ENCODE data around the gene NID2. TPM values are rescaled to one million over a fixed set of nuclear protein-coding genes. Genes with fewer than 3 reads are reported as not detected.

NID2 gene
- polyA plus RNA-seq, 4 donors = 103 to 133 (median 112) TPM

DNA sequence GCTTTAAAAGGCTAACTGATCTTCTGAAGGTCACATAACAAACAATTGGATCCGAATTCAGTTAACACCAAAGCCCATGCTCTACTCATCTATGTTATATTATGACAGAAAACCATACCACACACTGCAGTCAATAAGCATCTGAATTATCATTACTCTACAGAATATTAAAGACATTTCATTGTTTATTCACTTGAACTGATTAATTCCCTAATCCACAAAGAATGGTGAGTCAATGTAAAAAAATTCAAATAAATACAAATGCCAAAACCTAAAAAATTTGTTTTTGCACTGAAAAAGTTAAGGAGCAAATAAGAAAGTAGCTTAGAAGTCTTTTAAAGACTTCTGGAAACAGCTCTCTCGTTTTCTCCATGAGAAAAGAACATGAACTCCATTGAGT is 13.7 kb downstream of the NID2 start:
- no peak for DNase-seq (ENCODE audit: low read depth in 4 of 4, low spot score in 3 of 4)

GRCh38 chr14:52054678-52055077 is 14.2 kb downstream of the NID2 start:
- no peak for DNase-seq (ENCODE audit: low read depth in 4 of 4, low spot score in 3 of 4)

GRCh38 chr14:52053044-52053443 is 15.8 kb downstream of the NID2 start:
- no peak for DNase-seq (ENCODE audit: low read depth in 4 of 4, low spot score in 3 of 4)

DNA sequence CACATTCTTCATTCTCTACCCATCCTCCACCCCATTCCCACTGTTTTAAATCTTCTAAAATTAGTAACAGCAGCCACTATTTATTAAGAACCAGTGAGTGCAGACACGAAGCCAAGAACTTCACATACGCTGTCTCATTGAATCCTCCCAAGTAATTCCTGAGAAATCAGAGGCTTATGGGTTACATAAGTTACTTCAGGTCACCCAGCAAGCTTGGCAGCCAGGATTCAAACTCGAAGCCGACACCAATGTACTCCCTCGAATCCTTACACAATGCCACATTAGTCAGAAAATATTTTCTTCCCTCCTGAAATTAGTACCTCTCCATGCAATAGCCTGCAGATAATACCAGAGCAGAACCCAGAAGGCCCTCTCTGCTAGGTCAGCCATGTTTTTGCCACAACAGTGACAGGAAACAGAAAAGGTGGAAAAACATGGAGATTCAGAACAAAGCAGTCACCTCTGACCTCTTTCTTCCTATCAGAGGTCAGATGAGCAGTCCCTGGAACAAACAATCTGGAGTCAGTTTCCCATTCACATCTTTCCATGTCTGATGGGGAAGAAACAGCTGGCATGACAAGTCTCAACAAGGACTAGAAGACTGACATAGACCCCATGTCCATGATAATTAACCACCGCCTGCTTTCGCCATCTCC is 16.4 kb downstream of the NID2 start:
- DNase-seq (ENCODE audit: low read depth in 4 of 4, low spot score in 3 of 4) = no peak

- no peak for DNase-seq (ENCODE audit: low read depth in 4 of 4, low spot score in 3 of 4)
Measured at GRCh38 chr14:52051871-52052270, 17.0 kb downstream of the NID2 start.

GRCh38 chr14:52051251-52051650 is 17.6 kb downstream of the NID2 start:
- DNase-seq (ENCODE audit: low read depth in 4 of 4, low spot score in 3 of 4) = no peak

DNA sequence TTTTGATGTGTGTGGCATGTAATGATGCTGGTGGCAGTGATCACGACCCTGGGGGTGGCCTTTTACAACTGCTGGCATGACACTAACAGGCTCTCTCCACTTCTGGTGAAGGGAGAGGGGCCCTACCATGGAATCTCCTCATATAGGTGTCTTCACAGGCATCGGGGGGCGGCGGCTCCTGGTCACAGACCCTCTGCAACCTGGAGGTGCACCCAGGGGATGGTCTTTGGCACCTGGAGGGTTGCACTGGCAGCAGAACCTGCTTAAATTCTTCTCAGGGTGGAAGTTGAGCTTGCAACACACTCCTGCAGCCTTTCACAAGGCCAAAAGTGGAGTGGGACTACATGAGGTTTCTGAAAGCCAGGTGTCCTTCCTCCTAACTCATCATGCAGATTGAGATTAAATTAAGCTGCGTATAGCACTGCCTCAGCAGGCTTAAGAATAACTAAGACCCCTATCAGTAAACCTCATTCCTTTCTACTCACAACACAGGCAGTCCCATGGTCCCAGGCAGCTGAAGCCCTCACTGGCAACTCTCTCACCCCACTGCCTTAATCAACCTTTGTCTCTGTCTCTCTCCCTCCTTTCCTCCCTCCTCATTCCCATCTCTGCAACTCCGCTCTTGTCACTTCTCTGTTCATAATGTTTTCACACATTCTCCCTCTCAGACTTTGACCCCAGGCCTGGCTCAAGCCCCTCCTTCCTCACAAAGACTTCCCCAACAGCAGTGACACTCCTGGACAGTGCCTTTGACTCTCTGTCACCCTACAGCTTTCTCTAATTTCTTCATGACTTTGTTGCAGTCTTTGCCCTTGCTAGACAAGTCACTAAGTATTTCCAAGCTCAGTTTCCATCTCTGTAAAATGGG is 18.9 kb downstream of the NID2 start:
- no peak for DNase-seq (ENCODE audit: low read depth in 4 of 4, low spot score in 3 of 4)

- no peak for DNase-seq (ENCODE audit: low read depth in 4 of 4, low spot score in 3 of 4)
Measured at GRCh38 chr14:52049271-52049670, 19.6 kb downstream of the NID2 start.

DNA sequence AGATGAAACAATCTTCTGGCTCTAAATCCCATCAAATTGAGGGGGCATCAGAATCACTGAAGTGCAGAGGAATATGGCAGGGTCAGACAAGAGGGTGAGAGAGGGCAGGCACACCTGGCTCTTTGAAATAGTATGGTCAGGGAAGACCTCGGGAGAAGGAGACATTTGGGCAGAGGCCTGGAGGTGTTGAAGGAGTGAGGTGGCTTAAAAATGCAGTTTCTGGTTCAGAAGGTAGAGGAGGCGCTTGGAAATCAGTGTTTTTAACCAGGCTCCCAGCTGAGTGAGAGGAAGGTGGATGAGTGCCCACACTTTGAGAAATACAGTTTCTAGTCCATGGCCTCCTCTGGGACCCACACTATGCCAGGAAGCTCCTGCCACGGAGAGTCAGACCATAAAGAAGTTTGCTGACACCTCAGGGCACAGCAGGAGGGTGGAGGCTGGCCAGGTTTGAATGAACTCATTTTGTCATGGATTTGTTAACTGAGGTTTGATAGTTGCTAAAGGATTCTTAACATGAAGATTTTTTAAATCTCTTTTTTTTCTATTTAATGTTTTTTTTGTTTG is 20.1 kb downstream of the NID2 start:
- DNase-seq (ENCODE audit: low read depth in 4 of 4, low spot score in 3 of 4) = no peak

DNA sequence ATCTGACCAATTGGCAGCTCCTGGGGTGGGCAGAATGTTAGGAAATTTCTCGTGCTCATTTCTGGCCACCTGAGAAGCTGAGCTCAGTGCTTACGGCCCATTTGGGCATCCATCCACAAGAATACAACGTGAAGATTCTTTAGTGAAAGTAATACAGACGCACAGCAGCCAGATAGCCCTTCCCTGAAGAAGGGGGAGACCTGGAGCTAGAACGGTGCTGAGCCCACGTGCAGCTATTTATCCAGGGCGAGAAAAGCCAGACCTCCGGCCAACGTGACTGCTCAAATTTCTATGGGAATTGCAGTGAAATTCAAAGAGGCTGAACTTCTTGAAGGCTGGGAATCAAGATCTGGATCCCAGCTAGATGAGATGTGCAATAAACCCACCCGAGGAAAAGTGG is 20.7 kb downstream of the NID2 start:
- no peak for DNase-seq (ENCODE audit: low read depth in 4 of 4, low spot score in 3 of 4)

- no peak for DNase-seq (ENCODE audit: low read depth in 4 of 4, low spot score in 3 of 4)
Measured at GRCh38 chr14:52046376-52046917, 22.4 kb downstream of the NID2 start.

DNA sequence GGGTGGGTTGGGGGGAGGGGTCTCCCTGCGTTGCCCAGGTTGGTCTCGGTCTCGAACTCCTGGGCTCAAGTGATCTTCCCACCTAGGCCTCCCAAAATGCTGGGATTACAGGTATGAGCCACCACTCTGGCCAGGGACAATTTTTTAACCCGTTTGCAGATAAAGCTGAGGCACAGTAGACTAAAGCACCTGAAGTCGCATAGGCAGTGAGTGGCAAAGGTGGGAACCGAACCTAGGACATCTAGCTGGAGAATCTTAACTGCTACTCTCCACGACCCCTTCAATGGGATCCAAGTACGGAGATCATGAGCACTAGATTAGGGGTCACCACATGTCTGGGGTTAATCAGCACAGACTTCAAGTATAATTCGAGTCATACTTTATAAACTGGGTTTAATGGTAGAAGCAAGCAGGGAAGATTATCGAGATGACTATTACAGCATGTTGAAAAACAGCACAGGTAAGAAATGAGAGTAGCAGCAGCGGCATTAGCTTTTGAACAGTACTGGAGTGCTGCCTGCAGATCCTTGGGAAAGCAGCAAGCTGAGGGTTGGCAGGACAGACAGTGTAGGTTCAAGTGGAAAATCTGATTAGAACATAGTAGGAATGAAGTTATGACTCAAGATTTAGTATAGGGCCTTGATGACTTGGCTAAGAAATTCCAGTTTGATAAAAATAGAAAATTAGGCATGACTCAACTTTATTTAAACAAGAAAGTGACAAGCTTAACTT is 23.9 kb downstream of the NID2 start:
- no peak for DNase-seq (ENCODE audit: low read depth in 4 of 4, low spot score in 3 of 4)

GRCh38 chr14:52043690-52044089 is 25.2 kb downstream of the NID2 start:
- no peak for DNase-seq (ENCODE audit: low read depth in 4 of 4, low spot score in 3 of 4)

DNA sequence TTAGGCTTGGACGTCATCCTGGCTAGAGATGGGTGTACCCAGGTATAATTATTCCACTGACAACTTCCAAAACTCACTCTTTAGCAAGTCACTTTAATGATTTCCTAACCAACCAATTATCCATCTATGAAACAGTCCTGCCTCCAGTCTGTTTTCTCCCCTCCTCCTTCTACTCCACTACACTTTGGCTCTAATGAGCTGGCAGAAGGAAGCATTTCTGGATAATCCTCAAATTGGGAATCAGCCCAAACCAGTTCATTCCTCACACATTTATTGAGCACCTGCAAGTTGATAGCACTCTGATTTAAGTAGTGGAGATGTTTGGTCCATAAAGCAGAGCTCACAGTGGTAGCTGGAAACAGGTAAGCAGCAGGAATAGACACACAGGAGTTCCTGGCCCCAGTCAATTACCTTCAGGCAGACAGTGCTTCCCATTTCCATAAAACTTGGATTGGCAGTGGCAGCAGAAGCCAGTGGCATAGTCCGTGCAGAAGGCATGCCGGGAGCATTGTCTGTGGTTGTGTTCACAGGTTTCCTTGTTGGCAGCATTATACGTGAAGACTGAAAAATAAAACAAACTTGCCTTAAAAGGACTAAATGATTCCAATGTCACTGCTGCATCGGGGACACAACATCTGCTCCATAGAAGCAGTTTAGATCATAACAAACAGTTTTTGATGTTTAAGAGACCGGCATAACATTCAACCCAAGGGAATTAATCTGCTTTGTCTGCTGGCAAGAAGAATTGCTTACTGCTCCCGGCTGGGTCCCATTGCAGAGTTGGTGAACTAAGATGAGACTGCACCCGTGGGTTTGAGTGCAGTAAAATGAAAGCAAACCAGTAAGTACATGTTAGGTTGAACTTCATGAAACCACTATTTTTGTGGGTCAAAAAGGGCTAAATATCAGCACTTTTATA is 26.2 kb downstream of the NID2 start:
- DNase-seq (ENCODE audit: low read depth in 4 of 4, low spot score in 3 of 4) = no peak

DNA sequence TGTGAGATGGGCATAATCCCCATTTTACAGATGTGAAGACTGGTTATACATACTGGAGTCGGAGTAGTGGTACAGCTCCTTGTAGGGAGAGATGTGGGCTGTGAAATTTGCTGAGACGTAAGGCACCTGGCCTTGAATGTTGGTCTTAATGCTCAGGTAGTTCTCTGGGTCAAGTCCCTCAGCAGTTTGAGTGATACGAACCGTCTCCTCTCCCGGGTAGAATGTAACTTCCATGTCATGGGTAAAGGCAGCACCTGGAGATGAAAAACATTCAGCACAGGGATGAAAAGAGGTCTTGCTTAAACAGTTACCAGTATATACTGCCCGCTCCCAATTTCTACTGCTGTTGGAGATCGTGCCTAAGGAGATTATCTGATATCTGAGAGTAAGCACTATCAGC is 28.3 kb downstream of the NID2 start:
- no peak for DNase-seq (ENCODE audit: low read depth in 4 of 4, low spot score in 3 of 4)

DNA sequence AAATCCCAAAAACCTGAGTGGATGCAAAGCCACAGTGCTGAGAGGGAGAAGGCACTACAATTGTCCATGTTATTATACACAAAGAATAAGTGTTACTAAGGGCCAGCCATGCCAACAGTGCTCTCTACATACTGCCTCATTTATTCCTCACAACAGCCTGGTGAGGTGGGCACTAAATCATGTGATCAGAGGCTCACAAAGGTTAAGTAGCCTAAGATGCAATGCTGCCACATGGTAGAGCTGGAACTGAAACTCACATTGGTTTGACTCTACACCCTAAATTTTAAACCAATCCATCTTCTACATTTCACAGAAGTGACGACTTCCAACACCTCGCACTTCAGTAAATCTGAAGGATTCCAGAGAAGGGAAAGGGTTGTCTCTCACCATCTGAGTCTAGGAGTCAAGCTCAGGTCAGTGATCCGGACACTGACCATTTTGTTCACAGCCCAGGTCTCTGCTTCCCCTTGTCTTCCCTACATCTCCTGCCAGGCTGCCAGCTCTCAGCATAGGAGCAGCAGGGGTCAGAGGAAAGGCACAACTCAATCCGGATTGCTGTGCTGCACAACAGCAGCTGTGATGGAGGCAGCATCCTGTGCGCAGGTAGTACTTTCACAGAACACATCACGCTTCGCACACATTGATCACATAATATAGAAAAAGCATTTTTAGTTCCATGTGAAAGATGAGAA is 29.6 kb downstream of the NID2 start:
- no peak for DNase-seq (ENCODE audit: low read depth in 4 of 4, low spot score in 3 of 4)

GRCh38 chr14:52033101-52033642 is 35.7 kb downstream of the NID2 start:
- no peak for DNase-seq (ENCODE audit: low read depth in 4 of 4, low spot score in 3 of 4)

DNA sequence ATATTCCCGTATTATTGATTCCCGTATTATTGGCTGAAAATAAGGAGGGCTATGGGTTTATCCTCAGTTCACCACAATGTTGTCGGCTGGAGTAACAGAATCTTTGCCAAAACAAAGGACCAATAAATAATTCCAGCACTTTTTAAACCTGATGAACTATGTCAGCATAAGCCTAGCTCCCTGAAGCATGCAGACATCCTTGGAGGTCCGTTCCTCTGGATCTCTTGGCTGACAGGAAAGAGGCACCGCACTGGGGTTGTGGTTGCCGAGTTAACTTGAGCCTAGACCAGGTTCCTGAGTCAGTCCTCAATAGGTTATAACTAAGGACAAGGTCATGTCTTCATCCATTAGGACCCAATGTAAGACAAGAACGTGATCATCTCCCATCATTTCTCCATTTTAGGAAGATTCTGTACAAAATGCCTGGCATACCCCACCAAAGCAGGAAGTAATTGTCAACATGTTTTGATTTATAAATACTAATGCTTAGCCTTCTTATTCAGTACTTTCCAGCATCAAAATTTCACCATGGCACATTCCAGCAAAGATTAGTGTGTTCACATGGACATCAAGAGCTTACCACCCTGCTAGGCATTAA is 36.6 kb downstream of the NID2 start:
- DNase-seq (ENCODE audit: low read depth in 4 of 4, low spot score in 3 of 4) = no peak

- DNase-seq (ENCODE audit: low read depth in 4 of 4, low spot score in 3 of 4) = no peak
Measured at GRCh38 chr14:52031781-52032180, 37.1 kb downstream of the NID2 start.
